Thyroid gland (tissue), 4 donors: ENCODE results near the gene VPREB1.

Experiments
- CTCF ChIP-seq, 6 experiments: fragments of 200-600 bp in 3 of 6; fragments of 450-650 bp in 3 of 6; sonication (generic) in 3 of 6; IDR thresholded peaks; one replicate each; pipeline ENCODE4 v1.5.1; 2016 to 2019; ENCODE audit warnings: antibody characterized with exemption in 6 of 6, mild to moderate bottlenecking in 2 of 6, inconsistent platforms in 1 of 6, moderate library complexity in 1 of 6
- POLR2A ChIP-seq, 2 donors: fragments of 450-650 bp; IDR thresholded peaks; one replicate each; pipeline ENCODE4 v1.6.1; 2017; ENCODE audit warnings: antibody characterized with exemption in 2 of 2, mild to moderate bottlenecking in 2 of 2, moderate library complexity in 1 of 2

- peak; percentile 49 to 83 (median 60) for TF ChIP-seq CTCF (IDR thresholded peaks at IDR 0.05)
- TF ChIP-seq POLR2A (IDR thresholded peaks at IDR 0.05) = no peak
These were observed 36.6 kb upstream of the VPREB1 start for GRCh38 chr22:22207845-22208564.
